GM12878 (cell line): ENCODE results near the gene GPR78. TPM values are rescaled to one million over a fixed set of nuclear protein-coding genes. Genes with fewer than 3 reads are reported as not detected.

Experiments
- ATAC-seq: fragments of 200-7000 bp; cut with Tn5 transposase; 3 replicates; pipeline ENCODE4 v1.9.1; 2020; ENCODE audit warnings: mild to moderate bottlenecking, moderate library complexity
- BruUV-seq: library from RNA; stranded (reverse); fragments of 400-500 nt; replicated peaks from 2 replicates; lab custom pipeline; 2021; lab: Mats Ljungman, UMichigan
- CTCF ChIA-PET: fragments of 300-600 bp; sonication (Branson Sonifier 250); formaldehyde crosslinking; extraction: SDS; loops from one replicate; lab custom pipeline; 2021; ENCODE audit warnings: inconsistent platforms; lab: Yijun Ruan, JAX
- POLR2A ChIA-PET: fragments of 350-600 bp; formaldehyde crosslinking; extraction: SDS; loops from one replicate; lab custom pipeline; 2021; ENCODE audit warnings: inconsistent platforms; lab: Charles Lee
- RAD21 ChIA-PET: fragments of 300-600 bp; sonication (Branson Sonifier 250); formaldehyde crosslinking; loops from one replicate; lab custom pipeline; 2023; ENCODE audit warnings: antibody characterized with exemption; ENCODE audit not compliant: unreplicated experiment; lab: Charles Lee
- SMC1A ChIA-PET: fragments of 300-600 bp; sonication (Branson Sonifier 250); formaldehyde crosslinking; loops from one replicate; lab custom pipeline; 2023; ENCODE audit not compliant: unreplicated experiment, uncharacterized antibody; lab: Charles Lee
- DNase-seq: peaks from one replicate; pipeline ENCODE4 v3.0.0-alpha.2; 2011; ENCODE audit warnings: low read depth, low spot score
- FAIRE-seq: peaks from 3 replicates; lab custom pipeline; 2011; peaks lifted over from hg19 to GRCh38; lab: Jason Lieb, UNC
- H2AFZ ChIP-seq: 2 replicates; pipeline ENCODE4 v1.6.0; 2011; ENCODE audit warnings: low read depth, low read length, control low read depth; ENCODE audit not compliant: control insufficient read depth
- H3K27ac ChIP-seq: 2 replicates; pipeline ENCODE4 v1.5.1; 2011; ENCODE audit warnings: control low read depth; ENCODE audit not compliant: control insufficient read depth, insufficient read depth
- H3K27me3 ChIP-seq, 2 experiments: replicated peaks in 1 of 2; 2 replicates each; pipeline versions ENCODE4 v1.6.0 to v1.6.1; 2011; ENCODE audit warnings: low read length in 1 of 2; ENCODE audit not compliant: control insufficient read depth in 2 of 2, insufficient read depth in 2 of 2
- H3K36me3 ChIP-seq, 2 experiments: 2 replicates each; pipeline ENCODE4 v1.5.1; 2011; ENCODE audit warnings: low read length in 1 of 2; ENCODE audit not compliant: control insufficient read depth in 2 of 2, insufficient read depth in 2 of 2
- H3K4me1 ChIP-seq: 2 replicates; pipeline ENCODE4 v1.6.1; 2011; ENCODE audit warnings: mild to moderate bottlenecking, low read length, moderate library complexity, mixed read lengths; ENCODE audit not compliant: control insufficient read depth, insufficient read depth
- H3K4me2 ChIP-seq: 2 replicates; pipeline ENCODE4 v1.6.0; 2011; ENCODE audit warnings: control low read depth; ENCODE audit not compliant: control insufficient read depth, insufficient read depth
- H3K4me3 ChIP-seq: fragments of 200-600 bp; sonication (generic); 2 replicates; pipeline ENCODE4 v1.5.1; 2016
- H3K79me2 ChIP-seq: 2 replicates; pipeline ENCODE4 v1.6.0; 2011; ENCODE audit warnings: low read length; ENCODE audit not compliant: control insufficient read depth, insufficient read depth
- H3K9ac ChIP-seq: 2 replicates; pipeline ENCODE4 v1.8.0; 2011; ENCODE audit warnings: low read length, control low read depth, mixed read lengths; ENCODE audit not compliant: control insufficient read depth, insufficient read depth
- H3K9me3 ChIP-seq: replicated peaks from 3 replicates; pipeline ENCODE4 v1.5.1; 2011; ENCODE audit warnings: mild to moderate bottlenecking, low read length; ENCODE audit not compliant: control insufficient read depth, insufficient read depth
- H4K20me1 ChIP-seq: 2 replicates; pipeline ENCODE4 v1.6.0; 2011; ENCODE audit not compliant: control insufficient read depth, insufficient read depth
- BACH1 ChIP-seq: fragments of 450-650 bp; IDR thresholded peaks from 2 replicates; pipeline ENCODE4 v1.6.1; 2017; ENCODE audit warnings: mild to moderate bottlenecking, borderline replicate concordance
- CREM ChIP-seq: IDR thresholded peaks from 2 replicates; pipeline ENCODE4 v1.6.1; 2014; ENCODE audit warnings: antibody characterized with exemption, low read depth
- E2F8 ChIP-seq: fragments of 450-650 bp; IDR thresholded peaks from 2 replicates; pipeline ENCODE4 v1.6.1; 2018; ENCODE audit warnings: mild to moderate bottlenecking, low read depth, moderate library complexity; ENCODE audit not compliant: partially characterized antibody
- HCFC1 ChIP-seq: fragments of 150-350 bp; IDR thresholded peaks from 2 replicates; pipeline ENCODE4 v1.6.1; 2014; ENCODE audit warnings: low read length
- JUND ChIP-seq: IDR thresholded peaks from 2 replicates; pipeline ENCODE4 v1.6.1; 2012; ENCODE audit warnings: low read depth, mild to moderate bottlenecking, low read length, improper control_type of control experiment, moderate library complexity
- POLR2A ChIP-seq: IDR thresholded peaks from 2 replicates; pipeline ENCODE4 v1.6.1; 2011; ENCODE audit warnings: low read depth, mild to moderate bottlenecking, low read length
- POLR2AphosphoS5 ChIP-seq: IDR thresholded peaks from 2 replicates; pipeline ENCODE4 v1.6.1; 2011; ENCODE audit warnings: mild to moderate bottlenecking, low read length, inconsistent platforms
- RAD51 ChIP-seq: fragments of 450-650 bp; IDR thresholded peaks from 2 replicates; pipeline ENCODE4 v1.6.1; 2016; ENCODE audit warnings: moderate library complexity, mild to moderate bottlenecking, inconsistent platforms
- SKIL ChIP-seq: fragments of 450-650 bp; IDR thresholded peaks from 2 replicates; pipeline ENCODE4 v1.6.1; 2017; ENCODE audit warnings: mild to moderate bottlenecking, low read depth, inconsistent platforms; ENCODE audit not compliant: poor library complexity, severe bottlenecking
- SMC3 ChIP-seq: IDR thresholded peaks from 2 replicates; pipeline ENCODE4 v1.6.1; 2011; ENCODE audit warnings: low read length, improper control_type of control experiment, borderline replicate concordance
- SREBF2 ChIP-seq: IDR thresholded peaks from 2 replicates; pipeline ENCODE4 v1.6.1; 2012; ENCODE audit warnings: mild to moderate bottlenecking, low read length
- TCF12 ChIP-seq: IDR thresholded peaks from 2 replicates; pipeline ENCODE4 v1.6.1; 2011; ENCODE audit warnings: low read depth, mild to moderate bottlenecking, low read length
- YBX1 ChIP-seq: fragments of 450-650 bp; IDR thresholded peaks from 2 replicates; pipeline ENCODE4 v1.6.1; 2016; ENCODE audit warnings: antibody characterized with exemption
- ZNF592 ChIP-seq: fragments of 450-650 bp; IDR thresholded peaks from 2 replicates; pipeline ENCODE4 v1.6.1; 2017; ENCODE audit warnings: mild to moderate bottlenecking, moderate library complexity
- WGBS: methylation state at CpG from one replicate; pipeline ENCODE4 v1.1.6; 2016; ENCODE audit warnings: low lambda C conversion rate; ENCODE audit not compliant: insufficient replicate concordance, insufficient coverage; ENCODE audit errors: missing lambda C conversion rate; 5-methylcytosine and 5-hydroxymethylcytosine counted together
- in situ Hi-C: fragments of 300-500 bp; cut with MboI; formaldehyde crosslinking; loops from 9 replicates; pipeline ENCODE4 v1.14.3; 2018; ENCODE audit warnings: mixed read lengths
- intact Hi-C: fragments of 100-400 bp; cut with micrococcal nuclease; formaldehyde crosslinking; loops from one replicate; pipeline ENCODE4 v1.14.2; 2022; ENCODE audit not compliant: unreplicated experiment
- polyA plus RNA-seq, 11 experiments: library from polyadenylated mRNA; depleted of rRNA in 4 of 11; unstranded in 6 of 11; stranded (reverse) in 5 of 11; fragments of >200 nt; fragmentation: Nextera tagmentation in 4 of 11; fragmentation: Illumina TruSeq in 1 of 11; extraction: Ambion mirVana in 4 of 11; extraction: Trizol in 1 of 11; gene quantifications; 1 replicate in 1 of 11; 2 replicates in 10 of 11; pipeline versions ENCODE4 v1.2.1 to v1.2.3, GENCODE V29; 2011 to 2016; ENCODE audit warnings: inconsistent platforms in 2 of 11, missing spikeins in 2 of 11, low read depth in 1 of 11
- total RNA-seq, 4 experiments: library from RNA; depleted of rRNA in 3 of 4; stranded (reverse); fragments of >200 nt in 3 of 4; fragmentation: Illumina TruSeq in 1 of 4; extraction: Trizol in 1 of 4; gene quantifications; 2 replicates each; pipeline versions ENCODE4 v1.2.1 to v1.2.3, GENCODE V29; 2013 to 2021

GPR78 gene
- total and polyA plus RNA-seq, 10 of the 15 experiments (the other 5 are each of a cell fraction or from before 2014, with no cell fraction given): 0.03 TPM; not detected in 9

DNA sequence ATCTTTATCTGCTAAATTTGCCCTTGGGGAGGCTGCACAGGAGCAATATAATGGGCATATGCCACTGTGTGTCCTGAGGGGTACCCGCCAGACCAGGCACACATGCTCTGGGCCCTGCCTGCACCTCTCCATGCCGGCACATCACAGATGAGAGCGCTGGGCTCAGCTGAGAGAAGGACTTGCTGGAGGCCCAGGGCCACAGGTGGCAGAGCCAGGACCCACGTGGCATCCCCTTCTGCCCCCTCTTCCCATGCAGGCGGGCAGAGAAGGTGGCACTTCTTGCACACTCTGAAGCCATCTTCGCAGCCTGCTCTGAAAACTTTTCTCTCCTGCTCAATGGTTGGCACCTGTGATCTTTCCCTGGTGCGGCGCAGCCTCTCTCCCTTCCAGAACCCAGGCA, 32.5 kb downstream of the GPR78 start (continued):
- no peak for TF ChIP-seq E2F8
- no peak for TF ChIP-seq SKIL
- TF ChIP-seq, all 136 proteins: peak for 0

DNA sequence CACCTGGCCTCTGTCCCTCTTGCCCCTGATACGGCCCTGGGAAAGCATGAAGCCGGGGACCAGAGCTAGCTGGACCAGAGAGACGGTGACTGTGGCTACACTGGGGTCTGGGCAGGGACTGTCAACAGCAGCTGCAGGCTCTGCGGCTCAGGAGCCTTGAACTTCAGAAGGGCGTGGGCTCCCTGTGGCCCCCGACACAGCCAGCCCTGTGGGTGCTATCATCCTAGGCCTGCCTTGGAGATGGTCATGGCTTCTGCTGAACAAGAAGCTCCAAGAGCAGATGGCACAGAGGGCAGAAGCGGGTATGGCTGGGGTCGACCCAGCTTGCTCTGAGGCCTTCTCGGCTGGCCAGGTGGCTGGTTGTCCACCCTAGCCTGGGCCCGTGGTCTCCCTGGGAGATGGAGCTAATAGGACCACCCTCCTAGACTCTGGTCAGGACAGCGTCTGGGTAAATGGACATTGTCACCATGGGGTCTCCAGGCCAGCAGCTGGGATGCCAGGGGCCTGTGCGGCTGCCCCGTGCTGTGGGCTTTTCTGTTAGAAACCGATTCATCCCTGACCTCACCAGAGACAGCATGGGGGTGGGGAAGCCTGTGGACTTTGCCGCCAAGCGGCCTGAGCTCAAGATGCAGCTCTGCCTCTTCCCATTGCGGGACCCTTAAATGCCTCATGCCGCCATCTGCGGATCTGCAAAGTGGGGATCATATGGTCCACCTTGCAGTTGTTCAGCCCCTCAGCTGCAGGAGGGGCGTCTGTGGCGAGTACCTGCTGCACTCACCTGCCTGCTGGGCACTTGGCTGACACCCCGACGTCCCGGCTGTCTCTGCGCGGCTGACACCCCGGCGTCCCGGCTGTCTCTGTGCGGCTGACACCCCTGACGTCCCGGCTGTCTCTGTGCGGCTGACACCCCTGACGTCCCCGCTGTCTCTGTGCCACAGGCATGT, 33.5 kb downstream of the GPR78 start:
- BruUV-seq: no TSS peak

More for the DNA sequence above, 33.5 kb downstream of the GPR78 start:
- FAIRE-seq: no peak
- H3K9ac ChIP-seq: no peak overlapping the region
- no peaks in the 10 kb centered on the region for H4K20me1 ChIP-seq
- ChIA-PET SMC1A (no interaction called here), RAD21 (no interaction called here), POLR2A (no interaction called here), CTCF (interaction anchor here (0.6 kb wide), 1 partner anchor 194 kb away, joined by 3 read pairs; no protein-coding TSS in a partner anchor)
- H3K27ac ChIP-seq: no peak overlapping the region
- H3K79me2 ChIP-seq: no peaks in the 10 kb centered on the region
- TF ChIP-seq SREBF2 (no peak), TCF12 (no peak), CREM (no peak), YBX1 (no peak), POLR2A (no peak), ZNF592 (no peak), SMC3 (no peak), POLR2AphosphoS5 (no peak), RAD51 (no peak), BACH1 (no peak), JUND (no peak), HCFC1 (no peak)
- H2AFZ ChIP-seq: no peak overlapping the region
- no peak for ATAC-seq
- intact Hi-C loops: no loop called here
- no peaks in the 10 kb centered on the region; a peak in 1 of 4 replicates for H3K27me3 ChIP-seq
- DNase-seq: no peak
- no peak overlapping the region for H3K4me3 ChIP-seq
- no peaks in the 10 kb centered on the region for H3K9me3 ChIP-seq
- no peaks in the 10 kb centered on the region; a peak in 1 of 4 replicates for H3K36me3 ChIP-seq
- H3K4me2 ChIP-seq: no peak overlapping the region
- 49% methylated on average over 32 of the region's 35 CpGs for WGBS
- no peaks in the 10 kb centered on the region for H3K4me1 ChIP-seq
- in situ Hi-C loops: loop anchor here (10.0 kb wide), 1 partner anchor 311 kb away; no protein-coding TSS in a partner anchor
